Ectodermal cell (in vitro differentiated cells): ENCODE data around the gene MDM4.
"Not testable (repeated sequence)": the region's sequence is repeated elsewhere in the genome, so short reads cannot be mapped to it uniquely, and the experiment has no call there.

ENCODE experiments used
- H3K27ac ChIP-seq: 2 replicates; pipeline ENCODE4 v1.7.0; 2013; ENCODE audit warnings: mild to moderate bottlenecking, low read depth, low read length; ENCODE audit not compliant: insufficient read depth, poor library complexity, severe bottlenecking
- H3K27me3 ChIP-seq: 2 replicates; pipeline ENCODE4 v1.7.0; 2013; ENCODE audit warnings: mild to moderate bottlenecking, low read length; ENCODE audit not compliant: insufficient read depth, control insufficient read depth, poor library complexity, severe bottlenecking
- H3K36me3 ChIP-seq: one replicate; pipeline ENCODE4 v1.7.0; 2013; ENCODE audit warnings: low read length; ENCODE audit not compliant: control insufficient read depth, insufficient read depth
- H3K4me1 ChIP-seq: one replicate; pipeline ENCODE4 v1.7.0; 2013; ENCODE audit warnings: low read length; ENCODE audit not compliant: control insufficient read depth, insufficient read depth
- H3K4me3 ChIP-seq: 2 replicates; pipeline ENCODE4 v1.7.0; 2013; ENCODE audit warnings: low read depth, low read length, control low read depth; ENCODE audit not compliant: insufficient read depth
- H3K9me3 ChIP-seq: 2 replicates; pipeline ENCODE4 v1.7.0; 2013; ENCODE audit warnings: mild to moderate bottlenecking, low read length, moderate library complexity; ENCODE audit not compliant: control insufficient read depth
- WGBS, 2 experiments: methylation state at CpG; one replicate each; pipeline ENCODE4 v1.1.7; 2013; ENCODE audit warnings: missing lambda C conversion rate in 2 of 2; 5-methylcytosine and 5-hydroxymethylcytosine counted together

The MDM4 gene

DNA sequence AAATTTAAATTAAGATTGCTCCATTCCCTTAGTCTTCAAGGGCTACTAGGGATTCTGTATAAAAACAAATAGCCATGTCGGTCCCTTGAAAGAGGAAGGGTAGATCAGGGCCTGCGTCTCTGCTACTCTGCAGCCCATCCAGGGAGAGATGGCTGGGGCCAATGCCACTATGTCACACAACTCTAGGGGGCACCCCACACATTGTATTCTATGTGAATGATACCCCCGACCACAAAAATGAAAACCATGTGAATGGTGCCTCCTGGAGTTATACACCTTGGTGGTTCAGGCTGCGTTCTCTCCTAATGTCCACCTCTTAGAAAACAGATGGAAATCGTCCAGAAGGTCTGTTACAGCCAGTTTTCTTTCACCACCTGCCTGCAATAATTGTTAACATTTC, 39.6 kb upstream of the MDM4 start:
- Histone ChIP-seq H3K4me3 (no peak overlapping the region), H3K27ac (no peak overlapping the region), H3K36me3 (no peaks in the 10 kb centered on the region), H3K9me3 (no peaks in the 10 kb centered on the region), H3K27me3 (no peaks in the 10 kb centered on the region), H3K4me1 (peaks cover 46% of the 10 kb centered on the region)
- 90 to 93% methylated on average over 5 of the region's 5 CpGs for WGBS, 2 experiments

DNA sequence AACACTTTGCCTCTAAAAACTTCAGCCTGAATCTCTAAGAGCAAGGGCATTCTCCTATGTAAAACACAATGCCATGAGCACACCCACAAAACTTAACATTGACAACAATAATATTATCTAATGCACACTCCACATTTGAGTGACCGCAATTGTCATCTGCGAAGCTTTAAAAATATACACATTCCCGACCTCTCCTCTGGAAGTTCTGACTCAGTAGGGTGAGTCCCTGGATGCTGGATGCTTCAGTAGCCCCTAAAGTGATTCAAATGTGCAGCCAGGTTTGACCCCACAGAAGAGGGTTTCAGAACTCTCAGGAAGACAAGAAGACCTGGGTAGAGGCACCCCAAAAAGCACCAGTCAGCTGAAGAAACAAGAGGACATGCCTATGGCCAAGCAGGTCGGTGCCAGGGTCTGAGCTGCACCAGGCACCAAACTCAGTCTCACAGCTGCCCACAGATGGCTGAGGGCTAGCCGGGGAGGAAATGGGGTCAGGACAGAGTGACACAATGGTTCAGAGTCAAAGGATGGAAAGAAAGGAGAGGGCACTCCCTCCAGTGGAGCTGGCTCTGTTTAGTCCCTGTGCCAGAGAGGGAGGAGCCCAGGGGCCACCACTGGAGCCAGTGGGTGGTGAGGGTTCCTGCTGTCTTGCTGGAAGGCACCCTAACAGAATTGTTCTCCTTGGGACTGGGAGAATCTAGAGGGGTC, 39.0 kb upstream of the MDM4 start:
- no peaks in the 10 kb centered on the region for H3K9me3 ChIP-seq
- H3K36me3 ChIP-seq: no peaks in the 10 kb centered on the region
- H3K4me3 ChIP-seq: no peak overlapping the region
- peaks cover 52% of the 10 kb centered on the region for H3K4me1 ChIP-seq
- H3K27me3 ChIP-seq: no peaks in the 10 kb centered on the region
- WGBS, 2 experiments: 89 to 93% methylated on average over 5 of the region's 5 CpGs
- no peak overlapping the region for H3K27ac ChIP-seq

DNA sequence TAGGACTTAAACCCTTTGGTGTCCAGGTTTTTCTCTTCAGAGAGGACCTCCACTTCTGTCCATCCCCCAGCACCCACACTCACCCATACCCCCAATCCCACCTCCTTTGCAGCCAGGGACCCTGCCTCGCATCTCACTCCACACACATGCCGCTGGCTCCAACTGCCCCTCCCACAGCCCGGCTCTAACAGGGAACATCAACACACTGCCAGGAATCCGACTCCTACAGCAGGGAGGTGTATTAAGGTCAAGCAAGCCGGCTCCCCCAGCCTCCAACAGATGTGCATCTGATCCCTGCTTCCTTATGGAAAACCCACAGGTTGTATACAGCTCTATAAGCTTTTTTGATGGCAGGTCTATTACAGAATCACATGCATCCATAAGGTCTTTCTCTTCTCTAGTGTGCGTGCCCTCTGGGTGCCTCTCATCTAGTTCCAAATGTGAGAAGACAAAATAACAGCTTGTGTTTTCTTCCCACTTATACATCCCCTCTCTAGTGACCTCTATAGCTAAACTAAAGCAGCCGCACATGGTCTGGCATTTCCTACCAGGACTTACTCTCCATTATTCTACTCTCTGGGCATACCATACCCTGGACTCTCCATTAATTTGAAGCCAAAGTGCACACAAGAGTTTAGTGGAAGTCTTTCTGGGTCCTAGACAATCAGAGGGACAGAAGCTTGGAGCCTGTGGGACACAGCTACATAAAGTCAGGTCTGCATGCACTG, 37.9 kb upstream of the MDM4 start:
- no peaks in the 10 kb centered on the region for H3K36me3 ChIP-seq
- H3K4me3 ChIP-seq: no peak overlapping the region
- H3K27ac ChIP-seq: no peak overlapping the region
- H3K27me3 ChIP-seq: no peaks in the 10 kb centered on the region
- H3K4me1 ChIP-seq: peaks cover 55% of the 10 kb centered on the region
- no peaks in the 10 kb centered on the region for H3K9me3 ChIP-seq
- 79 to 80% methylated on average over 7 of the region's 7 CpGs for WGBS, 2 experiments

DNA sequence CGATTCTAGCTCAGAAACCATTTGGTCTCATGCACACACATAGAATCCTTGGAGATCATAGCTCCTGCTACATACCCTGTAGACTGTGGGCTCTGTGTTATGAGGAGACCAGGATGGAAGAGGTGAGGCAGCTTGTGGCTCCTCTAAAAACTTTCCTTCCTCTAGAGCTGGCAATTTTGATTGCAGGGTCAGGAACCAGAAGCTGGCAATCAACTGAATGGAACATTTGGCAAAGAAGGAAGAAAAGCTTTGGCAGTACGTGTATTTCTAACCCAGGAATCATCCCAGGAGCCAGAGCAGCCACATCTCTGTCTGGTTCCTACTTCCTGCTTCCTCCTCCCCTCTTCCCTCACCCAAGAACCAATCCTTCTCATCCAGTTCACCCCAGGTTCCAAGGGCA, 37.3 kb upstream of the MDM4 start:
- no peak overlapping the region for H3K4me3 ChIP-seq
- peaks cover 53% of the 10 kb centered on the region for H3K4me1 ChIP-seq
- H3K9me3 ChIP-seq: no peaks in the 10 kb centered on the region
- H3K27ac ChIP-seq: no peak overlapping the region
- no peaks in the 10 kb centered on the region for H3K27me3 ChIP-seq
- 90 to 93% methylated on average over 2 of the region's 2 CpGs for WGBS, 2 experiments
- no peaks in the 10 kb centered on the region for H3K36me3 ChIP-seq

DNA sequence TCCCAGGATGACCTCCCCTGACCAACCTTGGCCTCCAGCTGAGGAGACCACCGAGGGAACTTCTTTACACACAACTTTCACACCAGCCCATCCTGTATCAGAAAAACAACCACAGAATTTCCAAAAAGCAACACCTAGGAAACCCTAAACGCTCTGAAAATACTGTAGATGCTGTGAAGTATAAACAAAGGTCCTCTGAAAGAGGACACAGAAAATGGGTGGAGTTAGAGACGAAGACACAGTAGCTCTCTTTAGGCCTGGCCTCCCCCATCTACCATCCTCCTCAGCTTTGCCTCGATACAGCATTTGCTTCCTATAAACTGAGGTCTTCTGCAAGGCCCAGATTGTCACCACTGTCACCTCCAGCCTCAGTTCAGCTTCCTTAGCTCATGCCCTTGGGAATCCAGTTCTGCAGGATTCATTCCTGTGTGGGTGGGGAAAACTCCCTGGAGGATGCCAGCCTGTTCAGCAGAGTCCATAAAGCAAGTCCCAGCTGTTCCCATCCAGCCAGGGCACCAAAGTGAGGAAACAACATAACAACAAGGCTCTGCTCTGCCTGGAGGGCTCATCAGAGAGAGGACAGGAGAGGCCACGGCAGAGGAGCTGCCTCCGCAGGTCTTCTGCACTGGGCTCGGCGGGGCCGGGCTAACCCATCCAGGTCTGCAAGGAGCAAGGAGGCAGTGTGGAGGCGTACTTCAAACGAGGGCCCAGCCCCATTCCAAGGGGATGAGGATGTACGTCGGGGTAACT, 36.6 kb upstream of the MDM4 start:
- Histone ChIP-seq H3K36me3 (no peaks in the 10 kb centered on the region), H3K27me3 (no peaks in the 10 kb centered on the region), H3K4me3 (no peak overlapping the region), H3K9me3 (no peaks in the 10 kb centered on the region), H3K27ac (no peak overlapping the region), H3K4me1 (peaks cover 57% of the 10 kb centered on the region)
- WGBS, 2 experiments: 95 to 96% methylated on average over 13 of the region's 13 CpGs

DNA sequence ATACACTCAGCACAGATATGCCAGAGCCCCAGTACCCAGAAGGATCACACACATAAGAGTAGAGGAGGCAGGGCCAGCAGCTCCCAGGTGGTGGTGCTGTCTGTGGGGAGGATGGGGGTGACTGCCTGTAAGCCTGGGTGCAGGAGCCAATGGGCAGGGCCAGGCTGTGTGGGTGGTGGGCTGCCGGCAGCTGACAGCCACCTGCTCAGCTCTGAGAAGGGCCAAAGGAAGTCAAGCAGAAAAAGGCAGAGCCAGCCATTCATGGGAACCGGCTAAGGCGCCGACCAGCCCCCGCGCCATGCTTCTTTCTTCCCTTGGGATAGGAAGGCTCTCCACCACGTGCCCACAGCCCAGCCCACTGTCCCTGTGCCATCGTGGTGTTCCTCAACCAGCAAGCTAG, 35.7 kb upstream of the MDM4 start:
- H3K27me3 ChIP-seq: no peaks in the 10 kb centered on the region
- no peaks in the 10 kb centered on the region for H3K9me3 ChIP-seq
- H3K27ac ChIP-seq: no peak overlapping the region
- peaks cover 57% of the 10 kb centered on the region for H3K4me1 ChIP-seq
- H3K4me3 ChIP-seq: no peak overlapping the region
- H3K36me3 ChIP-seq: no peaks in the 10 kb centered on the region
- WGBS, 2 experiments: 84 to 87% methylated on average over 8 of the region's 8 CpGs

DNA sequence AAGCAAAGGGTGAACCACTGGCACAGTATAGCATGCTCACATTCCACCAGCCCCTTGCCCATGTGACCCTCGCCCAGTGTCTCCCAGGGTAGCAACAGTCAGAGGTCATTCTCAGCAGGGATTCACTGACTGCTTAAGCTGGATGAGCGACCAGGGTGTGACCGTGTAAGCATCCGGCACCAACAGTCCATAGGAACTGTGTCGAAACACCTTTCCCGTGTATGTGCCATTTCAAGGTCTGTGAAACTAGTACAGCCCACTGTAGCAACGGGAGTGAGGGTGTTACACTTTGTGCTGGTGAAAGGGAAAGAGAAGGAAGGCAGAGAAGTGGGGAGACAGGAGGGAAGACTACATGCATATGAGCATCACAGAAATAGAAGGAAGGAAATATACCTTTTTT, 32.4 kb upstream of the MDM4 start:
- Histone ChIP-seq H3K4me1 (peaks cover 35% of the 10 kb centered on the region), H3K27me3 (no peaks in the 10 kb centered on the region), H3K36me3 (peaks cover 5% of the 10 kb centered on the region), H3K27ac (no peak overlapping the region), H3K9me3 (no peaks in the 10 kb centered on the region), H3K4me3 (no peak overlapping the region)
- 87 to 88% methylated on average over 7 of the region's 7 CpGs for WGBS, 2 experiments

DNA sequence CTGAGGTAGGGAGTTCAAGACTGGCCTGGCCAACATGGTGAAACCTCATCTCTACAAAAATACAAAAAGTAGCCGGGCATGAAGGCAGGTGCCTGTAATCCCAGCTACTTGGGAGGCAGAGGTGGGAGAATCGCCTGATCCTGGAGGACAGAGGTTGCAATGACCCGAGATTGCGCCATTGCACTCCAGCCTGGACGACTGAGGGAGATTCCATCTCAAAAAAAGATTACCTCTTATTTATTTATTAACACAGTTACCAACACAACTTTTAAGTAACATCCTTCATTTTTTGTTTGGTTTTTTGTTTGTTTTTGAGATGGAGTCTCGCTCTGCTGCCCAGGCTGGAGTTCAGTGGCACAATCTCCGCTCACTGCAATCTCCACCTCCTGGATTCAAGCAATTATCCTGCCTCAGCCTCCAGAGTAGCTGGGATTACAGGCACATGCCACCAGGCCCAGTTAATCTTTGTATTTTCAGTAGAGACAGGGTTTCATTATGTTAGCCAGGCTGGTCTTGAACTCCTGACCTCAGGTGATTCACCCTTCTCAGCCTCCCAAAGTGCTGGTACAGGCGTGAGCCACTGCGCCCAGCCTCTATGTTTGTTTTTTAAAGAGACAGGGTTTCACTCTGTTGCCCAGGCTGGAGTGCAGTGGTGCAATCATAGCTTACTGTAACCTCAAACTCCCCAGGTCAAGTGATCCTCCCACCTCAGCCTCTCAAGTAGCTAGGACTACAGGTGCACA, 29.5 kb upstream of the MDM4 start:
- not testable (repeated sequence) for H3K4me3 ChIP-seq, H3K36me3 ChIP-seq, H3K27me3 ChIP-seq, H3K27ac ChIP-seq, H3K9me3 ChIP-seq
- 93 to 95% methylated on average over 9 of the region's 9 CpGs for WGBS, 2 experiments
- H3K4me1 ChIP-seq: peaks cover 17% of the 10 kb centered on the region

DNA sequence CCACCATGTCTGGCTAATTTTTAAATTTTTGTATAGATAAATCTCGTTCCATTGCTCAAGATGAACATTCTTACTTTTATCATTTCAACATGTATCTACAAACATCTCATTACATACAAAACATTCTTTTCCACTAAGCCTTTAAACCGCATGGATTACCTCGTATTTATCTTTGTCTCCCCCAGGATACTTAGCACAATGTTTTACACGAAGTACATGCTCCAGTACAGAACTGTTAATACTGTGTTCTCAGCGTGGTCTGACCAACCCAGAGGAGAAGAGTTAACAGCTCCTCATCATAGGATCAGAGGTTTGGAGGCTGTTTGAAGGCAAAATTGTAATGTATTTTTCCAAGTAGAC, 29.0 kb upstream of the MDM4 start:
- H3K27me3 ChIP-seq: no peaks in the 10 kb centered on the region
- no peak overlapping the region for H3K27ac ChIP-seq
- WGBS, 2 experiments: 96 to 99% methylated on average over 5 of the region's 5 CpGs
- peaks cover 14% of the 10 kb centered on the region for H3K4me1 ChIP-seq
- no peaks in the 10 kb centered on the region for H3K9me3 ChIP-seq
- peaks cover 5% of the 10 kb centered on the region for H3K36me3 ChIP-seq
- H3K4me3 ChIP-seq: no peak overlapping the region

DNA sequence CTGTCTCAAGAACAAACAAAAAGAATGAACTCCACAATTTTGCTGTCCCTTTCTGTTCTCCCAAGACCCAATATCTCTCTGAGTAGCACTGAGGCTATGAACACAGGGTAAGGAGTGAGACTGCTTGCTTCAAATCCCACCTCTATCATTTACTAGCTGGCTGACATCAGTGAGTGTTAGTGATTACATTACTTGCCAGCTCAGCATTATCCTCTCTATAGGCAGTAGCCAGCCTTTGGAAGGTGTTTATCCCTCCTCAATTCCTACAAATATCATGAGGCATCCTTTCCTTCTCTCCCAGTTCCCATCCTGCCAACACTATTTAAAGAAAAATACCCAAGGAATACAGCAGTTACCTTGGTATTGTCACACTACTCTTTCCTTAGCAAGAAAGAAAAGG, 24.6 kb upstream of the MDM4 start:
- no peak overlapping the region for H3K27ac ChIP-seq
- no peaks in the 10 kb centered on the region for H3K9me3 ChIP-seq
- no peak overlapping the region for H3K4me3 ChIP-seq
- peaks cover 3% of the 10 kb centered on the region for H3K27me3 ChIP-seq
- peaks cover 5% of the 10 kb centered on the region for H3K36me3 ChIP-seq
- peaks cover 14% of the 10 kb centered on the region for H3K4me1 ChIP-seq
